PC-9 (cell line): Measurements from ENCODE around the gene DNAH2.

ENCODE experiments used
- CTCF ChIP-seq: fragments of 200-600 bp; sonication (generic); conservative IDR thresholded peaks from 2 replicates; pipeline ENCODE4 v1.6.1; 2017; ENCODE audit warnings: mixed run types, antibody characterized with exemption, mild to moderate bottlenecking, moderate library complexity
- EZH2 ChIP-seq: fragments of 200-600 bp; sonication (generic); IDR thresholded peaks from 2 replicates; pipeline ENCODE4 v1.8.0; 2017; ENCODE audit warnings: antibody characterized with exemption, low read depth

- TF ChIP-seq CTCF = peak; percentile 59
- no peak for TF ChIP-seq EZH2
These were observed 44.3 kb upstream of the DNAH2 start for GRCh38 chr17:7673239-7673638.
